H9 (cell line): ENCODE measurements around the gene PRKAG2. TPM values are rescaled to one million over a fixed set of nuclear protein-coding genes. Genes with fewer than 3 reads are reported as not detected.

ENCODE experiments used
- DNase-seq: peaks from one replicate; pipeline ENCODE4 v3.0.0-alpha.2; 2017
- H2AFZ ChIP-seq: one replicate; pipeline ENCODE4 v1.6.1; 2013; ENCODE audit warnings: mild to moderate bottlenecking, low read length, control low read depth, moderate library complexity
- H2AK5ac ChIP-seq: 2 replicates; pipeline ENCODE4 v1.6.1; 2013; ENCODE audit warnings: low read length, control low read depth, mixed read lengths; ENCODE audit not compliant: insufficient read length
- H2BK120ac ChIP-seq: one replicate; pipeline ENCODE4 v1.6.1; 2013; ENCODE audit warnings: low read depth, mild to moderate bottlenecking, low read length, control low read depth, inconsistent platforms; ENCODE audit not compliant: poor library complexity, severe bottlenecking
- H2BK12ac ChIP-seq: 2 replicates; pipeline ENCODE4 v1.6.1; 2013; ENCODE audit warnings: low read length, control low read depth, mixed read lengths, low read depth; ENCODE audit not compliant: insufficient read length
- H2BK15ac ChIP-seq: 2 replicates; pipeline ENCODE4 v1.6.1; 2013; ENCODE audit warnings: low read depth, low read length, control low read depth
- H2BK20ac ChIP-seq: one replicate; pipeline ENCODE4 v1.6.1; 2013; ENCODE audit warnings: low read depth, mild to moderate bottlenecking, low read length, control low read depth, inconsistent platforms; ENCODE audit not compliant: poor library complexity, severe bottlenecking
- H2BK5ac ChIP-seq: 2 replicates; pipeline ENCODE4 v1.6.1; 2013; ENCODE audit warnings: low read length, control low read depth, mixed read lengths; ENCODE audit not compliant: insufficient read length
- H3K14ac ChIP-seq: 2 replicates; pipeline ENCODE4 v1.6.1; 2013; ENCODE audit warnings: low read length, control low read depth; ENCODE audit not compliant: insufficient read depth
- H3K18ac ChIP-seq: 2 replicates; pipeline ENCODE4 v1.6.1; 2013; ENCODE audit warnings: low read depth, mild to moderate bottlenecking, mixed read lengths, low read length, control low read depth; ENCODE audit not compliant: insufficient read length
- H3K23ac ChIP-seq: 2 replicates; pipeline ENCODE4 v1.6.1; 2013; ENCODE audit warnings: low read length, control low read depth, mixed read lengths, low read depth; ENCODE audit not compliant: insufficient read length
- H3K23me2 ChIP-seq: 2 replicates; pipeline ENCODE4 v1.6.1; 2013; ENCODE audit warnings: low read depth, mild to moderate bottlenecking, mixed read lengths, low read length, control low read depth; ENCODE audit not compliant: insufficient read length, poor library complexity, severe bottlenecking
- H3K27ac ChIP-seq: 2 replicates; pipeline ENCODE4 v1.5.1; 2013; ENCODE audit warnings: low read length, control low read depth, mixed read lengths, low read depth; ENCODE audit not compliant: insufficient read length
- H3K27me3 ChIP-seq: 2 replicates; pipeline ENCODE4 v1.6.1; 2013; ENCODE audit warnings: low read length, control low read depth, inconsistent platforms; ENCODE audit not compliant: insufficient read depth
- H3K4ac ChIP-seq: 2 replicates; pipeline ENCODE4 v1.6.1; 2013; ENCODE audit warnings: low read depth, mild to moderate bottlenecking, control low read depth, inconsistent platforms, low read length, moderate library complexity
- H3K4me1 ChIP-seq: 2 replicates; pipeline ENCODE4 v1.6.1; 2013; ENCODE audit warnings: low read length, control low read depth, inconsistent platforms; ENCODE audit not compliant: insufficient read depth
- H3K4me2 ChIP-seq: 2 replicates; pipeline ENCODE4 v1.6.1; 2013; ENCODE audit warnings: low read length, control low read depth, mixed read lengths; ENCODE audit not compliant: insufficient read length, insufficient read depth
- H3K56ac ChIP-seq: 2 replicates; pipeline ENCODE4 v1.6.1; 2013; ENCODE audit warnings: low read depth, mild to moderate bottlenecking, mixed read lengths, low read length, control low read depth; ENCODE audit not compliant: insufficient read length
- H3K79me1 ChIP-seq: 2 replicates; pipeline ENCODE4 v1.6.1; 2013; ENCODE audit warnings: low read depth, mild to moderate bottlenecking, moderate library complexity, low read length, control low read depth, inconsistent platforms; ENCODE audit not compliant: insufficient read depth, poor library complexity, severe bottlenecking
- H3K79me2 ChIP-seq: 2 replicates; pipeline ENCODE4 v1.6.1; 2013; ENCODE audit warnings: low read length, control low read depth, inconsistent platforms; ENCODE audit not compliant: insufficient read depth
- H3K9ac ChIP-seq: 2 replicates; pipeline ENCODE4 v1.6.1; 2013; ENCODE audit warnings: low read length, control low read depth, mixed read lengths; ENCODE audit not compliant: insufficient read length; ENCODE audit errors: extremely low read depth
- H3K9me3 ChIP-seq: one replicate; pipeline ENCODE4 v1.6.1; 2013; ENCODE audit warnings: low read depth, low read length, inconsistent platforms; ENCODE audit not compliant: control insufficient read depth
- H3T11ph ChIP-seq: one replicate; pipeline ENCODE4 v1.6.1; 2013; ENCODE audit warnings: mild to moderate bottlenecking, low read length, control low read depth, inconsistent platforms
- H4K20me1 ChIP-seq: one replicate; pipeline ENCODE4 v1.6.1; 2013; ENCODE audit not compliant: control insufficient read depth, insufficient read length, insufficient read depth
- H4K5ac ChIP-seq: 2 replicates; pipeline ENCODE4 v1.6.1; 2013; ENCODE audit warnings: low read depth, mild to moderate bottlenecking, mixed read lengths, low read length, control low read depth; ENCODE audit not compliant: insufficient read length
- H4K8ac ChIP-seq: replicated peaks from 2 replicates; pipeline ENCODE4 v1.6.1; 2013; ENCODE audit warnings: low read length, control low read depth, mixed read lengths, low read depth; ENCODE audit not compliant: insufficient read length
- H4K91ac ChIP-seq: 2 replicates; pipeline ENCODE4 v1.6.1; 2013; ENCODE audit warnings: low read depth, mild to moderate bottlenecking, moderate library complexity, mixed read lengths, low read length, control low read depth; ENCODE audit not compliant: insufficient read length
- H3K27ac Mint-ChIP-seq, 3 experiments: 2 replicates in 2 of 3; 3 replicates in 1 of 3; pipeline ENCODE4 v1.8.0; 2020 to 2021; ENCODE audit warnings: mixed read lengths in 3 of 3, mild to moderate bottlenecking in 1 of 3, moderate library complexity in 1 of 3
- H3K27me3 Mint-ChIP-seq: 2 replicates; pipeline ENCODE4 v1.8.0; 2021; ENCODE audit warnings: low read depth, mild to moderate bottlenecking, moderate library complexity, mixed read lengths
- H3K36me3 Mint-ChIP-seq, 3 experiments: 2 replicates in 2 of 3; 3 replicates in 1 of 3; pipeline ENCODE4 v1.8.0; 2020 to 2021; ENCODE audit warnings: low read depth in 3 of 3, mixed read lengths in 3 of 3; ENCODE audit not compliant: insufficient read depth in 1 of 3
- H3K4me1 Mint-ChIP-seq, 2 experiments: 2 replicates each; pipeline ENCODE4 v1.8.0; 2020; ENCODE audit warnings: mixed read lengths in 2 of 2
- H3K4me3 Mint-ChIP-seq, 2 experiments: 2 replicates in 1 of 2; 3 replicates in 1 of 2; pipeline ENCODE4 v1.8.0; 2020 to 2021; ENCODE audit warnings: mild to moderate bottlenecking in 2 of 2, mixed read lengths in 2 of 2, moderate library complexity in 1 of 2
- H3K9me3 Mint-ChIP-seq, 2 experiments: 2 replicates in 1 of 2; 3 replicates in 1 of 2; pipeline ENCODE4 v1.8.0; 2020; ENCODE audit warnings: mild to moderate bottlenecking in 2 of 2, mixed read lengths in 2 of 2, moderate library complexity in 1 of 2
- WGBS: extraction: QIAGEN DNeasy Blood & Tissue Kit; methylation state at CpG from one replicate; pipeline ENCODE4 v1.1.7; 2013; ENCODE audit warnings: missing lambda C conversion rate, low lambda C conversion rate, mixed read lengths; ENCODE audit not compliant: insufficient read length; ENCODE audit errors: extremely low coverage; 5-methylcytosine and 5-hydroxymethylcytosine counted together
- total RNA-seq: library from RNA; stranded (reverse); gene quantifications from 2 replicates; pipeline ENCODE4 v1.2.1, GENCODE V29; 2021
- TF ChIP-seq, protein P1 (sequence below): fragments of 200-600 bp; sonication (generic); conservative IDR thresholded peaks from 3 replicates; pipeline ENCODE4 v1.8.0; 2021; ENCODE audit warnings: antibody characterized with exemption, mild to moderate bottlenecking

PRKAG2 gene
- total RNA-seq, 1 experiment from 2014 or later, result 11.8 TPM

DNA sequence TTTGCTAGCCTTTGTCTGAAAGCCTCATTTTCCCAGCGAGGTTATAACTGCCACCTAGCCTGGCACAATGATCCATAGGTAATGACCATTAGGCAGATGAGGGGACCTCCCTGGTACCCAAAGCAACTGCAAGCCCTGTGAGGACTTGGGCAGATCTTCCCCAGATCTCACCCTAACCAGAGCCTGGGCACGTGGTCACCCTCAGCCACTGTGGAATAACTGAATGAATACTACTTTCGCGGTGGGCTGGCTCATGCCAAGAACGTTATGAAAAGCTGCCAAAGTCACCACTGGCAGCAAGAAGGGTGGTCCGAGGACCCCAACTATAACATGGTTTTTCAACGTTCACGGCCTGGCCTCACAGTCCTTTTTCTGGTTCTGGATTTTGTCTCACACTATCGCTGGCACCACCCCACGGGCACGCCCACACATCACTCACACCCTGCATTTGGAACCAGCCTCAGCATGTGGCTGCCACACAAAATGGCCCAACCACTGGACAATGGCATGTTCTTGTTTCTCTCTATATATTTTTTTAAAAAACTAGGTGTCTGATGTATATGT lies 3.4 kb downstream of the PRKAG2 start:
- H3K56ac ChIP-seq, result no peak overlapping the region
- no peak overlapping the region for H3K27ac ChIP-seq
- Mint-ChIP-seq H3K27ac (no peak overlapping the region), H3K4me1 (peaks cover 13 to 16% of the 10 kb centered on the region in 2 experiments), H3K36me3 (no peaks in the 10 kb centered on the region), H3K27me3 (peaks cover 54% of the 10 kb centered on the region), H3K9me3 (no peaks in the 10 kb centered on the region), H3K4me3 (no peak overlapping the region)
- H2BK15ac ChIP-seq, result no peak overlapping the region
- no peak overlapping the region for H2BK20ac ChIP-seq
- peaks cover under 1% of the 10 kb centered on the region; the same call in 1 of the 2 replicates for H3K4me1 ChIP-seq
- H3K9ac ChIP-seq, result no peak overlapping the region
- no peak overlapping the region for H2AK5ac ChIP-seq
- H3K27me3 ChIP-seq, result peaks cover 6% of the 10 kb centered on the region
- no peaks in the 10 kb centered on the region for H3K79me1 ChIP-seq
- H4K8ac ChIP-seq, result no peak overlapping the region
- no peak overlapping the region for H3T11ph ChIP-seq
- no peak overlapping the region for H3K4ac ChIP-seq
- no peak overlapping the region for H2BK120ac ChIP-seq
- H3K79me2 ChIP-seq, result no peaks in the 10 kb centered on the region
- H2BK5ac ChIP-seq, result no peak overlapping the region
- no peak overlapping the region for H2BK12ac ChIP-seq
- no peak overlapping the region for H2AFZ ChIP-seq
- no peak overlapping the region for H4K5ac ChIP-seq
- H4K20me1 ChIP-seq, result no peaks in the 10 kb centered on the region
- WGBS, result no CpG with 5 or more reads among the region's 11 CpGs
- H3K14ac ChIP-seq, result no peak overlapping the region
- H3K9me3 ChIP-seq, result no peaks in the 10 kb centered on the region
- H4K91ac ChIP-seq, result no peak overlapping the region
- peaks cover 27% of the 10 kb centered on the region for H3K23me2 ChIP-seq
- DNase-seq, result no peak
- TF ChIP-seq, protein P1, sequence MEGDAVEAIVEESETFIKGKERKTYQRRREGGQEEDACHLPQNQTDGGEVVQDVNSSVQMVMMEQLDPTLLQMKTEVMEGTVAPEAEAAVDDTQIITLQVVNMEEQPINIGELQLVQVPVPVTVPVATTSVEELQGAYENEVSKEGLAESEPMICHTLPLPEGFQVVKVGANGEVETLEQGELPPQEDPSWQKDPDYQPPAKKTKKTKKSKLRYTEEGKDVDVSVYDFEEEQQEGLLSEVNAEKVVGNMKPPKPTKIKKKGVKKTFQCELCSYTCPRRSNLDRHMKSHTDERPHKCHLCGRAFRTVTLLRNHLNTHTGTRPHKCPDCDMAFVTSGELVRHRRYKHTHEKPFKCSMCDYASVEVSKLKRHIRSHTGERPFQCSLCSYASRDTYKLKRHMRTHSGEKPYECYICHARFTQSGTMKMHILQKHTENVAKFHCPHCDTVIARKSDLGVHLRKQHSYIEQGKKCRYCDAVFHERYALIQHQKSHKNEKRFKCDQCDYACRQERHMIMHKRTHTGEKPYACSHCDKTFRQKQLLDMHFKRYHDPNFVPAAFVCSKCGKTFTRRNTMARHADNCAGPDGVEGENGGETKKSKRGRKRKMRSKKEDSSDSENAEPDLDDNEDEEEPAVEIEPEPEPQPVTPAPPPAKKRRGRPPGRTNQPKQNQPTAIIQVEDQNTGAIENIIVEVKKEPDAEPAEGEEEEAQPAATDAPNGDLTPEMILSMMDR, result no peak
- H3K4me2 ChIP-seq, result no peak overlapping the region
- H3K18ac ChIP-seq, result no peak overlapping the region
- no peak overlapping the region for H3K23ac ChIP-seq
